Measurements from ENCODE around the gene PDHX.

- TF ChIP-seq CTCF (IDR thresholded peaks at IDR 0.05) = no peak
- TF ChIP-seq ESRRA (CRISPR knock-in tag; IDR thresholded peaks at IDR 0.05; ENCODE audit: borderline replicate concordance) = no peak
- TF ChIP-seq TCF7 (CRISPR knock-in tag; IDR thresholded peaks at IDR 0.05; ENCODE audit: low read depth) = no peak
- no peak for TF ChIP-seq NR1H2 (CRISPR knock-in tag; IDR thresholded peaks at IDR 0.05)
- TF ChIP-seq FOXP1 (CRISPR knock-in tag; IDR thresholded peaks at IDR 0.05; ENCODE audit: borderline replicate concordance) = no peak
- TF ChIP-seq MAX (CRISPR knock-in tag; IDR thresholded peaks at IDR 0.05) = no peak
- TF ChIP-seq ATF2 (CRISPR knock-in tag; IDR thresholded peaks at IDR 0.05; ENCODE audit: borderline replicate concordance, low read depth) = no peak
- no peak for TF ChIP-seq TEAD4 (CRISPR knock-in tag; IDR thresholded peaks at IDR 0.05)
- no peak for TF ChIP-seq FOXK1 (CRISPR knock-in tag; IDR thresholded peaks at IDR 0.05)
Measured at GRCh38 chr11:35036639-35037038, 120.2 kb downstream of the PDHX start.
